WTC11 (cell line): ENCODE measurements around the gene PCGF5. TPM values are rescaled to one million over a fixed set of nuclear protein-coding genes. Genes with fewer than 3 reads are reported as not detected.
"Not testable (repeated sequence)": the region's sequence is repeated elsewhere in the genome, so short reads cannot be mapped to it uniquely, and the experiment has no call there.

ENCODE experiments used
- ATAC-seq: fragments of 200-7000 bp; cut with Tn5 transposase; 2 replicates; pipeline ENCODE4 v1.10.0; 2021; ENCODE audit warnings: mild to moderate bottlenecking, moderate library complexity
- CTCF ChIA-PET: fragments of 300-600 bp; sonication (Branson Sonifier 250); formaldehyde crosslinking; loops from one replicate; lab custom pipeline; 2021; ENCODE audit warnings: antibody characterized with exemption; lab: Charles Lee
- POLR2A ChIA-PET: fragments of 350-600 bp; sonication (Branson Sonifier 250); formaldehyde crosslinking; loops from one replicate; lab custom pipeline; 2021; ENCODE audit warnings: antibody characterized with exemption; lab: Charles Lee
- DNase-seq: peaks from one replicate; pipeline ENCODE4 v3.0.0; 2021; ENCODE audit warnings: low spot score
- H3K27ac Mint-ChIP-seq: 2 replicates; pipeline ENCODE4 v1.8.0; 2021; ENCODE audit warnings: mixed read lengths
- H3K27me3 Mint-ChIP-seq: 2 replicates; pipeline ENCODE4 v1.8.0; 2021; ENCODE audit warnings: low read depth, mild to moderate bottlenecking, moderate library complexity, mixed read lengths
- H3K36me3 Mint-ChIP-seq: 2 replicates; pipeline ENCODE4 v1.8.0; 2021; ENCODE audit warnings: mixed read lengths
- H3K4me1 Mint-ChIP-seq: 2 replicates; pipeline ENCODE4 v1.8.0; 2022; ENCODE audit warnings: mixed read lengths
- H3K4me3 Mint-ChIP-seq: 2 replicates; pipeline ENCODE4 v1.8.0; 2021; ENCODE audit warnings: mild to moderate bottlenecking, moderate library complexity, mixed read lengths
- H3K9me3 Mint-ChIP-seq: 2 replicates; pipeline ENCODE4 v1.8.0; 2021; ENCODE audit warnings: mixed read lengths
- ATF2 ChIP-seq: sonication (generic); formaldehyde crosslinking; IDR thresholded peaks from 2 replicates; pipeline ENCODE4 v1.8.1; 2022; ENCODE audit warnings: low read depth, missing genetic modification reagents, borderline replicate concordance
- MAX ChIP-seq: sonication (generic); formaldehyde crosslinking; IDR thresholded peaks from 2 replicates; pipeline ENCODE4 v1.8.0; 2022; ENCODE audit warnings: mild to moderate bottlenecking, missing genetic modification reagents
- NFATC4 ChIP-seq: fragments of 250-450 bp; sonication (Bioruptor Pico); IDR thresholded peaks from 2 replicates; pipeline ENCODE4 v1.9.0; 2021; ENCODE audit warnings: mild to moderate bottlenecking
- NR3C1 ChIP-seq: sonication (generic); formaldehyde crosslinking; conservative IDR thresholded peaks from 2 replicates; pipeline ENCODE4 v1.8.1; 2023; ENCODE audit warnings: low read depth, mild to moderate bottlenecking, missing genetic modification reagents
- PRDM15 ChIP-seq: sonication (generic); formaldehyde crosslinking; IDR thresholded peaks from 2 replicates; pipeline ENCODE4 v1.8.0; 2022; ENCODE audit warnings: missing genetic modification reagents
- RELA ChIP-seq: sonication (generic); formaldehyde crosslinking; IDR thresholded peaks from 2 replicates; pipeline ENCODE4 v1.8.1; 2022; ENCODE audit warnings: missing genetic modification reagents, mild to moderate bottlenecking, borderline replicate concordance
- SOX15 ChIP-seq: fragments of 250-450 bp; sonication (Bioruptor Pico); IDR thresholded peaks from 2 replicates; pipeline ENCODE4 v1.9.0; 2021; ENCODE audit warnings: mild to moderate bottlenecking
- TCF7 ChIP-seq: sonication (generic); formaldehyde crosslinking; IDR thresholded peaks from 2 replicates; pipeline ENCODE4 v1.8.0; 2022; ENCODE audit warnings: mild to moderate bottlenecking, low read depth, missing genetic modification reagents, moderate library complexity
- TEAD4 ChIP-seq: sonication (generic); formaldehyde crosslinking; IDR thresholded peaks from 2 replicates; pipeline ENCODE4 v1.8.0; 2022; ENCODE audit warnings: mild to moderate bottlenecking, missing genetic modification reagents
- ZNF138 ChIP-seq: sonication (generic); formaldehyde crosslinking; conservative IDR thresholded peaks from 2 replicates; pipeline ENCODE4 v1.8.1; 2022; ENCODE audit warnings: mild to moderate bottlenecking, moderate library complexity, missing genetic modification reagents
- ZNF317 ChIP-seq: sonication (generic); formaldehyde crosslinking; IDR thresholded peaks from 2 replicates; pipeline ENCODE4 v1.8.1; 2023; ENCODE audit warnings: low read depth, mild to moderate bottlenecking, moderate library complexity, missing genetic modification reagents, borderline replicate concordance
- ZNF416 ChIP-seq: fragments of 250-450 bp; sonication (Bioruptor Pico); IDR thresholded peaks from 2 replicates; pipeline ENCODE4 v1.9.0; 2021; ENCODE audit warnings: mild to moderate bottlenecking, inconsistent platforms
- total RNA-seq: library from RNA; stranded (reverse); gene quantifications from 3 replicates; pipeline ENCODE4 v1.2.3, GENCODE V29; 2021
- TF ChIP-seq, protein P1 (sequence below): sonication (generic); formaldehyde crosslinking; IDR thresholded peaks from 2 replicates; pipeline ENCODE4 v1.8.1; 2023; ENCODE audit warnings: mild to moderate bottlenecking, missing genetic modification reagents, moderate library complexity
- TF ChIP-seq, protein P2 (sequence below): sonication (generic); formaldehyde crosslinking; IDR thresholded peaks from 2 replicates; pipeline ENCODE4 v1.8.1; 2023; ENCODE audit warnings: mild to moderate bottlenecking, missing genetic modification reagents, borderline replicate concordance

PCGF5 gene
- total RNA-seq, 1 experiment from 2014 or later, result 5.2 TPM

DNA sequence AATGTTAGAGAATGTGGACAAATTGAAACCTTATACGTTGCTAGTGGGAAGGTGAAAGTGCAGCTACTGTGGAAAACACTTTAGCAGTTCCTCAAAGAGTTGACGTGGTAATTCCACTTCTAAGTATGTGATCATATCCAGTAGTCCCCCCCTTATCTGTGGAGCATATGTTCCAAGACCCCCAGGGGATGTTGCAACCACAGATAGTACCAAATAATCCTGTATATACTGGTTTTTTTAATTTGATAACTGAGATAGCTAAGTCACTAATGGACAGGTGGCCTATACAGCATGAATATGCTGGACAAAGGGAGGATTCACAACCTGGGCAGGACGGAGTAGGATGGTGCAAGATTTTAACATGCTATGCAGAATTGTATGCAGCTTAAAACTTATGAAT is 36.8 kb downstream of the PCGF5 start:
- no peak for ATAC-seq
- ChIA-PET CTCF (no interaction called here), POLR2A (no interaction called here)
- Mint-ChIP-seq H3K9me3 (peaks cover 12% of the 10 kb centered on the region), H3K27me3 (no peaks in the 10 kb centered on the region; the same call in none of the 2 replicates), H3K27ac (no peak overlapping the region), H3K4me3 (no peak overlapping the region), H3K36me3 (peaks cover 5% of the 10 kb centered on the region; the same call in 1 of the 2 replicates), H3K4me1 (0 out of 2 replicates have a peak, but pooled peaks cover 3% of the 10 kb centered on the region)
- DNase-seq, result no peak
- TF ChIP-seq TCF7 (CRISPR knock-in tag), result no peak
- TF ChIP-seq, protein P1, sequence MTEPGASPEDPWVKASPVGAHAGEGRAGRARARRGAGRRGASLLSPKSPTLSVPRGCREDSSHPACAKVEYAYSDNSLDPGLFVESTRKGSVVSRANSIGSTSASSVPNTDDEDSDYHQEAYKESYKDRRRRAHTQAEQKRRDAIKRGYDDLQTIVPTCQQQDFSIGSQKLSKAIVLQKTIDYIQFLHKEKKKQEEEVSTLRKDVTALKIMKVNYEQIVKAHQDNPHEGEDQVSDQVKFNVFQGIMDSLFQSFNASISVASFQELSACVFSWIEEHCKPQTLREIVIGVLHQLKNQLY (CRISPR knock-in tag), result no peak
- TF ChIP-seq, protein P2, sequence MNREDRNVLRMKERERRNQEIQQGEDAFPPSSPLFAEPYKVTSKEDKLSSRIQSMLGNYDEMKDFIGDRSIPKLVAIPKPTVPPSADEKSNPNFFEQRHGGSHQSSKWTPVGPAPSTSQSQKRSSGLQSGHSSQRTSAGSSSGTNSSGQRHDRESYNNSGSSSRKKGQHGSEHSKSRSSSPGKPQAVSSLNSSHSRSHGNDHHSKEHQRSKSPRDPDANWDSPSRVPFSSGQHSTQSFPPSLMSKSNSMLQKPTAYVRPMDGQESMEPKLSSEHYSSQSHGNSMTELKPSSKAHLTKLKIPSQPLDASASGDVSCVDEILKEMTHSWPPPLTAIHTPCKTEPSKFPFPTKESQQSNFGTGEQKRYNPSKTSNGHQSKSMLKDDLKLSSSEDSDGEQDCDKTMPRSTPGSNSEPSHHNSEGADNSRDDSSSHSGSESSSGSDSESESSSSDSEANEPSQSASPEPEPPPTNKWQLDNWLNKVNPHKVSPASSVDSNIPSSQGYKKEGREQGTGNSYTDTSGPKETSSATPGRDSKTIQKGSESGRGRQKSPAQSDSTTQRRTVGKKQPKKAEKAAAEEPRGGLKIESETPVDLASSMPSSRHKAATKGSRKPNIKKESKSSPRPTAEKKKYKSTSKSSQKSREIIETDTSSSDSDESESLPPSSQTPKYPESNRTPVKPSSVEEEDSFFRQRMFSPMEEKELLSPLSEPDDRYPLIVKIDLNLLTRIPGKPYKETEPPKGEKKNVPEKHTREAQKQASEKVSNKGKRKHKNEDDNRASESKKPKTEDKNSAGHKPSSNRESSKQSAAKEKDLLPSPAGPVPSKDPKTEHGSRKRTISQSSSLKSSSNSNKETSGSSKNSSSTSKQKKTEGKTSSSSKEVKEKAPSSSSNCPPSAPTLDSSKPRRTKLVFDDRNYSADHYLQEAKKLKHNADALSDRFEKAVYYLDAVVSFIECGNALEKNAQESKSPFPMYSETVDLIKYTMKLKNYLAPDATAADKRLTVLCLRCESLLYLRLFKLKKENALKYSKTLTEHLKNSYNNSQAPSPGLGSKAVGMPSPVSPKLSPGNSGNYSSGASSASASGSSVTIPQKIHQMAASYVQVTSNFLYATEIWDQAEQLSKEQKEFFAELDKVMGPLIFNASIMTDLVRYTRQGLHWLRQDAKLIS, result no peak
- TF ChIP-seq MAX (CRISPR knock-in tag), result no peak
- no peak for TF ChIP-seq NR3C1 (CRISPR knock-in tag)
- TF ChIP-seq NFATC4, result no peak
- no peak for TF ChIP-seq RELA (CRISPR knock-in tag)
- no peak for TF ChIP-seq SOX15
- no peak for TF ChIP-seq PRDM15 (CRISPR knock-in tag)
- TF ChIP-seq ATF2 (CRISPR knock-in tag), result no peak
- TF ChIP-seq ZNF416 (CRISPR knock-in tag), result no peak
- TF ChIP-seq TEAD4 (CRISPR knock-in tag), result no peak

DNA sequence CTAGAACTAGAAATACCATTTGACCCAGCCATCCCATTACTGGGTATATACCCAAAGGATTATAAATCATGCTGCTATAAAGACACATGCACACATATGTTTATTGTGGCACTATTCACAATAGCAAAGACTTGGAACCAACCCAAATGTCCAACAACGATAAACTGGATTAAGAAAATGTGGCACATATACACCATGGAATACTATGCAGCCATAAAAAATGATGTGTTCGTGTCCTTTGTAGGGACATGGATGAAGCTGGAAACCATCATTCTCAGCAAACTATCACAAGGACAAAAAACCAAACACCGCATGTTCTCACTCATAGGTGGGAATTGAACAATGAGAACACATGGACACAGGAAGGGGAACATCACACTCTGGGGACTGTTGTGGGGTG is 40.0 kb downstream of the PCGF5 start:
- DNase-seq, H3K36me3 Mint-ChIP-seq, H3K4me3 Mint-ChIP-seq, ATAC-seq, H3K27me3 Mint-ChIP-seq, H3K27ac Mint-ChIP-seq, H3K9me3 Mint-ChIP-seq, H3K4me1 Mint-ChIP-seq, POLR2A ChIA-PET, CTCF ChIA-PET: not testable (repeated sequence)

DNA sequence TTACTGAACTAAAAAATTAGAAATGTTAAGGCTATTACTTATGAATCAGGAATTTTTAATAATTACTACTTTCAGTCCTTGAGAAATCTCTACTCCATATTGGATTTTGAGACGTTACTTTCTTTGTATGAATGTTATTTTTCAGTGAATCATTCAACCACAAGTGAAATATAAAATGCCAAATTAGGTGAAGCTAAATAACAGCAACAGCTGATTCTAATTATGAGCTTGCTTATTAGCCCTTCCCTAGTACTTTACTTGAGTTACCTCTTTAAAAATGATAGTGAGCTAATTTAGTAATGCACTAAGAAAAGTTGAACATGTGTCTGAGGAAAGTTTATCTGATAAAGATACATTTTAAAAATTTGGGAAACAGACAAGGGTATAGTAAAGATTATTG is 51.4 kb downstream of the PCGF5 start:
- Mint-ChIP-seq H3K27ac (no peak overlapping the region), H3K4me1 (peaks cover 5% of the 10 kb centered on the region), H3K9me3 (no peaks in the 10 kb centered on the region), H3K4me3 (no peak overlapping the region), H3K27me3 (no peaks in the 10 kb centered on the region; the same call in 1 of the 2 replicates), H3K36me3 (no peaks in the 10 kb centered on the region)
- ChIA-PET CTCF (interaction anchor here (1.6 kb wide), 1 partner anchor 27 kb away, joined by 4 read pairs; no protein-coding TSS in a partner anchor), POLR2A (no interaction called here)
- TF ChIP-seq ZNF317, result no peak
- TF ChIP-seq ZNF138, result no peak
- no peak for DNase-seq
- ATAC-seq, result no peak
